ENCODE results near the gene RUNX2.

DNA sequence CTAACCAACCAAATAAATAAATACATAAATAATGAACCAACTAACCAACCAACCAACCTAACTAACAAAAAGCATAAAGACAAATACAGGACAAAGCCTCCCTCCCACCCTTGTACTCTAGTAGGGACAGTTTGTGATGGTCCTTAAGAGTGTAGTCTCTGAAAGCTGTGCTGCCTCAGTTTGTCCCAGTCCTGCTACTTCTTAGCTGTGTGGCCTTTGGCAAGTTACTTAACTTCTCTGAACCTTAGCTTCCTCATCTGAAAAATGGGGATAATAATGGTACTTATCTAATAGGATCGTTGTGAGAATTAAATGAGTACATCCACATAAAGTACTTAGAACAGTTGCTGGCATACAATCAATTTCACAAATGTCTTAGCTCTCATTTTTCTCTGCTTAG lies 282.2 kb downstream of the RUNX2 start:
- no peak for TF ChIP-seq POLR2A (IDR thresholded peaks at IDR 0.05)
- TF ChIP-seq, protein P1, sequence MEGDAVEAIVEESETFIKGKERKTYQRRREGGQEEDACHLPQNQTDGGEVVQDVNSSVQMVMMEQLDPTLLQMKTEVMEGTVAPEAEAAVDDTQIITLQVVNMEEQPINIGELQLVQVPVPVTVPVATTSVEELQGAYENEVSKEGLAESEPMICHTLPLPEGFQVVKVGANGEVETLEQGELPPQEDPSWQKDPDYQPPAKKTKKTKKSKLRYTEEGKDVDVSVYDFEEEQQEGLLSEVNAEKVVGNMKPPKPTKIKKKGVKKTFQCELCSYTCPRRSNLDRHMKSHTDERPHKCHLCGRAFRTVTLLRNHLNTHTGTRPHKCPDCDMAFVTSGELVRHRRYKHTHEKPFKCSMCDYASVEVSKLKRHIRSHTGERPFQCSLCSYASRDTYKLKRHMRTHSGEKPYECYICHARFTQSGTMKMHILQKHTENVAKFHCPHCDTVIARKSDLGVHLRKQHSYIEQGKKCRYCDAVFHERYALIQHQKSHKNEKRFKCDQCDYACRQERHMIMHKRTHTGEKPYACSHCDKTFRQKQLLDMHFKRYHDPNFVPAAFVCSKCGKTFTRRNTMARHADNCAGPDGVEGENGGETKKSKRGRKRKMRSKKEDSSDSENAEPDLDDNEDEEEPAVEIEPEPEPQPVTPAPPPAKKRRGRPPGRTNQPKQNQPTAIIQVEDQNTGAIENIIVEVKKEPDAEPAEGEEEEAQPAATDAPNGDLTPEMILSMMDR (IDR thresholded peaks at IDR 0.05): no peak

Measured in uterus (tissue), 2 donors.